ENCODE results near the gene JCAD. TPM values are rescaled to one million over a fixed set of nuclear protein-coding genes. Genes with fewer than 3 reads are reported as not detected.

JCAD gene
- total RNA-seq, 1 experiment from 2014 or later = 4.5 TPM

DNA sequence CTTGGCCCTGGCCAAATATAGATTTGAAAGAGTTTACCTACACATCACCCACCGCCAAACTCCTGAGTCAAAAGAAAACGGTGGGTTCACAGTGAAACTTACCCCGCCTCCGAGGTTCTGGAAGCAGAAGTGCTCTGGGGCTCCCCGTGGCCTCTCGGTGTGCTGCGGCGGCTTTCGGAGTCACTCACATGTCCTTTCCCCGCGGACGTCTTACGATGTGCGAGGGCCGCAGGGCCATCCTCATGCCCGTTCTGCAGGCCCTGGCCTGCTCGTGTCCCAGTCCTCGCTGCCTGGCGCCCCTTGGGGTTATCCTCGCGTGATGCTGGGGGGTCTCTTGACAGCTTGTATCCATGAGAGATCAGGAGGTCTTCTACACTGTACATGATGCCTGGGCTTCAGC, 12.0 kb downstream of the JCAD start:
- no peak for DNase-seq (ENCODE audit: low read depth)

DNA sequence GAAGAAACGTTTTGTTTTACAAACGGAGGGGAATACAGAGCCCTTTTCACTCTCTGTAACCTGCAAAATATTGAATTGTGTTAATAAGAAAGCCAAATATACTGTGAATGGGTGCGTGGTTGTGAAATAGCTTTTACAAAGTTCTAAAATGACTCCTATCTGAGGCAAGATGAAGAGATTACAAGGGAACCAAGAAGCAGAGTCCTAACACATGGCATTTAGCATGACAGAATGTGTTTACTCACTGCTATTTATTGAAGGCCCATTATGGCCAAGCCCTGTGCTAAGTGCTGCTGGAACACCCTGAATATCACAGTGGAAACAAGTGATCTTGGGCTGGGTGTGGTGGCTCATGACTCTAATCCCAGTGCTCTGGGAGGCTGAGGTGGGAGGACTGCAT, 12.9 kb downstream of the JCAD start:
- no peak for DNase-seq (ENCODE audit: low read depth)

DNA sequence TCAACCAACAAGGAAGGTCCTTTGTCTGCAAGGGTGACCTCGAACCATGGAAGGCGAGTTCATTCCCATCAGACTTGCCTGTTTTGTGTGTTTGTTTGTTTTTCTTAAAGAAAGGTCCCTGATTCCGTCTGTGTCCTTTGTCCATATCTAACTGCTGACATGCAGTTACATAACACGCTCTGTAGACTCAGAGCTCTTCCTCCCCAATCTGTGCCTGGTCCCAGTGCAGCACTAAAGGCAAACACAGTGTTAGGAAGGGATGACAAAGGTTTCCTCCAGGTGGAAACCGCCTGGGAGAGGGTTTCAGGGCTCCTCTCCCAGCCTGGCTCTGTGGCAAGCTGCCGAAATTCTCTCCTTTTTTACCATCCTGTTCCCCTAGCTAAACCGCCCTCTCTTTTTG, 13.4 kb downstream of the JCAD start:
- DNase-seq (ENCODE audit: low read depth) = no peak

DNA sequence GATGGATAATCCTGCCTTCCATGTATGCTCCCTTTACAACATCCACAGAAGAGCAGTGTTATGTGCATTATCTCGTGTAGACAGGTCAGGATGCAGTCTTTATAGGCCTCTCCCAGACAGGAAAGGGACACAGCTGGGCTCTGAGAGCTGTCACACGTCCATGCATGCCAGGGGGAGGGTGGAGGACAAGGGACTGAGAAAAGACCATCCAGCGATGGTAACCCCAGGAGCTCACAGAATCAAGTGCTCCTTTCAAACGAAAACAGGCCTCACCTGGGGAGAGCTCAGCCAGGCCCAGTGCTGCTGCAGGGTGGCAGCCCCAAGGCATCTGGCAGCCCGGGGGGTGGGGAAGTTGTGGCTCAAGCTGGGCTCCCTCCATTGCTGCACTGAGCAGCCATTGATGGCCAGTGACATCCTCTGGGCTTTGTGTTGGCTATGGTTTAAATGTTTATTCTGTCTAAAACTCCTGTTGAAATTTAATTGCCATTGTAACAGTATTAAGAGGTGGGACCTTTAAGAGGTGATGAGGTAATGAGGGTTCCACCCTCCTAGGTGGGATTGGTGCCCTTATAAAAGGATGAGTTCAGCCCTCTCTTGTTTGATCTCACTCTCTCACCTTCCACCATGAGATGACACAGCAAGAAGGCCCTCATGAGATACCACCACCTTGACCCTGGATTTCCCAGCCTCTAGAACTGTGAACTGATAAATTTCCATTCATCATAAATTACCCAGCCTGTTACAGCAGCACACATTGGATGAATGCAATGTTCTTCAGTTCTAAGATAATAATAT, 15.7 kb downstream of the JCAD start:
- no peak for DNase-seq (ENCODE audit: low read depth)

DNA sequence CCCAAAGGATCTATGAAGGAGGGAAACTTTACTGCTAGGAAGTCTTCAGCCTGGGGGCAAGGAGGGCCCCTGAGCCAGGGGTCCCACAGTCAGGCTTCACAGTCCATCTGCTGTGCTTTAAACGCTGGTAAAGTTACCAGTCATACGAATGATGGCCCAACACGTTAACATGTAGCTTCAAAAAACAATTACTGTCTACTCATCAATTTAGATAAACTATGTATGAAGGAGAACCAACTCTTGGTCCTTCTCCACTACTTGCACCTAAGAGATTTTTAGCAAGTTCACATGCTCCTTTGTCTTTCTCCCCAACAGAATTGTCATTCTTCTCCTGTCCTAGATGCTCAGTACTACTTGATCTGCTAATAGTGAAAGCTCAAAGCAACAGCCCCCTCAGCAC, 16.6 kb downstream of the JCAD start:
- DNase-seq (ENCODE audit: low read depth) = no peak

DNA sequence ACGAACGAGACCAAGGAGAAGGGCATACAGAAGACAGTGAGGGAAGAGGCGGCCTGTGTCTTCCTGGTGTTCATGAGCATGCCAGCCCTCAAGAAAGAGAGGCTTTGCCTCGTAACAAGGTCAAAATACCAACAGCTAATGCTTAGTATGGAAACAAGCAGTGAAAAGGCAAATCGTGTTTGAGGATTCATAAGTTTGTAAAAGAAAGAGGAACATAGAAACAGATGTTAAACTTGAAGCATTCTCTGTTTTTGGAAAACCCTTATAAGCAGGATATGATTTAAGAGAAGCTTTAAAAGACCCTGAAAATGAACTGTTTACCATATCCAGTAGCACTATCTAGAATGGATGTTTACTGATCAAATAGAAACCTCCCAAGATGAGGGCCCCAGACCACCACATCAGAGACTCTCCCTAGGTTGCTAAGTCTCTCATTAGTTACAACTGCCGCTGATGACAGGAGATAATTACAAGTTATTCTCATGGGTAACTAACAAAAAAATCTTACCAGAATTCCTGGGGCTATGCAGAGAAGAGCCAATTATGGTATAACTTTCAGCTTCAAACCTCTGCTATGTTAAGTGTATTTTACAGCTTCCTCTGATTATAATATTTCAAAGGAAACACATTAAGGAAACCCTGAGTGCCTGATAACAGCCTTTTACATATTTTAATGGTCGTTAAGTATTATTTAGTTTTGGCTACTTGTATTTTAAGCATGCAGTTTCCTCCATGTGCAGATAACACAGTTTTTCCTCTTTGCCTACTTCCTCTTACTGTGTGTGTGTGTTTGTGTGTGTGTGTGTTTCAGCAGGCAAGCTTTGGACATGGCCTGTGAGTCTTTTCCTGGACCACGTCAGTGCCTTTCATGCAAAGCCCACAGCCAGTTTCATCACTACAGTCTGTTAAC, 17.9 kb downstream of the JCAD start:
- no peak for DNase-seq (ENCODE audit: low read depth)

DNA sequence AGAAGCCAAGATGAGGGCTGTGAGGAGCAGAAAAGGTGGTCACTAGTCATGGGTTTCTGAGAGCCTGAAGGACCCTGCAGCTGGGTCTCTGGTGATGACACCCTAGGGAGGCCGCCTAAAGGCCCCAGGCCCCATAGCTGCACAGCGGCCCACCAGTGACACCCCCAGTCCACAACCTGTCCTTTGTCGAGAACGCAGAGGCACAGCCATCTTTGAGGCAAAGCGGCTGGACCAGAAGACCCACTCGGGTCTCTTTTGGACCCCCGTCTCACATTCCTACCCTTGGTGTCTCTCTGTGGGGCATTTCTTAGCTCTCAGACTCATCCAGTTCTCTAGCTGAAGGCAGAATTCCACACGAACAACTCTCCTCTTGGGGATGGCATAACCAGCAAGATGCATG, 18.8 kb downstream of the JCAD start:
- no peak for DNase-seq (ENCODE audit: low read depth)

DNA sequence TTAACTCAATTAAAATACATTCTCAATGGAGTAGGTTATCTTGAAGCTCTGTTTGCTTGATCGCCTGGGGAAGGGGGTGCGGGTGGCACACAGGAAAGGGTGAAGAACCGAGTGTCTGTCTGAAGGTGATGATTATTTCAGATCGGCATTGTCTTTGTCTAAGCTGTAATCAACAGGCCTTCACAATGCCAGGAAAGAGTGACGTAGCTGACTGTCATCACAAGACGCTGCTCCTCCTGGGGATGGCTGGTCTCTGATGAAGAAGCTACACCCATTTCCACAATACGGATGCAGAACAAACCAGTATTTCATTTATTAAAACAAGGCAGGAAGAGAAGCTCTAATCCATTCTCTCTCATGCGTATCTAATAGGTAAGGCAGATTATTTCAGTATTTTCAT, 19.4 kb downstream of the JCAD start:
- no peak for DNase-seq (ENCODE audit: low read depth)

DNA sequence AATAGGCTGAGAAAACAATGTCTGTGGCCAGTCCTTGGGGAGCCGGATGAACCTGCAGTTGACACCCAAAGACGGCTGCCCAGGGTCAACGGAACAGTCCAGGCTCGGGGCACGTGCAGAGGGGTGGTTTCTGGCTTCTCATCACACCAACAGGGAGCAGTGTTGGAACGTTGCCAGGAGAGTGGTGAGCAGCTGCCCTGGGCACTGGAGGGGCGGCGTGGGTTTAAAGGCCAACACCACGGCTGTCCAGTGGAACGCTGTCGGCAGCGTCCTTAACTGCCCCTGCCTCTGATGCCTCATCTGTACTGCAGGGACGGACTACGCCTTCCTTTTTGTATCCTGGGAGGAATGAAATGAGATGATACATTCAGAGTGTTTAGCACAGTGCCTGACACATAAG, 19.8 kb downstream of the JCAD start:
- DNase-seq (ENCODE audit: low read depth) = no peak

DNA sequence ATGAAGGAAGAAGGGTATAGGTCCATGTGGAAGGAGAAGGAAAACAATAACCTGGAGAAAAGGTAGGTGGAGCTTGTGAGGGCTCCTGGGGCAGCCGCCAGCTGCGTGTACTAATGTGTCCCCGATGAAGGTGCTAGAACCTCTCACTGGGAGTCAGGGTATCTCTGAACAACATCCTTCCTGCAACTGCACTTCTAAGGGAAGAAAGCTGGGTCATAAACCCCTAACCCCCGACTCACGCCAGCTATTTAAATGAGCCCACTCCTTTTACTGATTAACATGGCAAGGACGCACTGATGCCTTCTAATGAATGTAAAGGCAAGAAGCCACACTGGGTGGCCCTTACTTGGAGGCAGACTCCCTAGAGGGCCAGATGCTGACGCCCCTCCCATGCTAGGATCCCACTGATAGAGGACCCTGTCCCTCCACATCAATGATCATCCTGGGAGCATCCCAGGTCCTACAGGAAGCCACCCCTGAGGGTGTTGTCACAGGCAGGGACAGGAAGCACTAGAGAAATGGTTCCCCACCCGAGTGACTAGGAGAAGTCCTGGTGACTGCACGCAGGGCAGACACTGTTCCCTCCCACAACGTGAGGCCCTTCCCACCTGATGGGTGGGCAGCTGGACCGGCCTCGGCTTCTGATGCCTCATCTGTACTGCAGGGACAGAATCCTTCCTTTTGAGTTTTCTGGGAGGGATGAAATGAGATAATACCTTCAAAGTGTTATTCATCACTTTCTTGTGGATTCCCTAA, 20.4 kb downstream of the JCAD start:
- DNase-seq (ENCODE audit: low read depth) = no peak

DNA sequence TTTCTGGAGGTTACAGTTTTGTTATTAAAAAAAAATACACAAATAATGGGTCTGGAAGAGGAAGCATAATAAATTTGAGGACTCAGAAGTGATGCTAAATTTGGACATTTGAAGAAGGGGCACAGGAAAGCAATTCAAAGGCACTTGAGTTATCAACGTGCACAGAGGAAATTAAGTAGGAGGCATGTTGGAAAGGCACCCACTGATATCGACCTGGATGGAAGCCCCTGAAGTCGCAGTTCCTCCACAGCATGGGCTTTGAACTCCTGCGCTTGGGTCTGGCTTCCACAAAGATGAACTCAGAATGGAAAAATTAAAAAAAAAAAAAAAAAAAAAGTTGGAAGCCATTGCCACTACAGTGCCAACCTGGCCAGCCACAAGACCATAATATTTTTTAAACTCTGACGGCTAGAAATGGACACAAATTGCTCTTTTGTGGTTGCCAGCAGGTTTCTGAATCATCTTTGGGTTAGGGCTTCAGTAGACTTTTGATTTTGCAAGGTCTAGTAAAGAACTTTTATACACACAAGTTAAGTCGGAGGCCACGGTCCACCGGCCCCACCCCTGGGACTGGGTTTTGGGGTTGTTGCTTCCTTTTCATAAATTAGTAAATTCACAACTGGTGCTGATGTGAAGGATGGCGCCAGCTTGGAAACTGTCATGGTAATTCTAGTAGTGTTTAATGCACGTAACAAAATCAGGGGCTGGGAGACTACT, 21.6 kb downstream of the JCAD start:
- DNase-seq (ENCODE audit: low read depth) = no peak

DNA sequence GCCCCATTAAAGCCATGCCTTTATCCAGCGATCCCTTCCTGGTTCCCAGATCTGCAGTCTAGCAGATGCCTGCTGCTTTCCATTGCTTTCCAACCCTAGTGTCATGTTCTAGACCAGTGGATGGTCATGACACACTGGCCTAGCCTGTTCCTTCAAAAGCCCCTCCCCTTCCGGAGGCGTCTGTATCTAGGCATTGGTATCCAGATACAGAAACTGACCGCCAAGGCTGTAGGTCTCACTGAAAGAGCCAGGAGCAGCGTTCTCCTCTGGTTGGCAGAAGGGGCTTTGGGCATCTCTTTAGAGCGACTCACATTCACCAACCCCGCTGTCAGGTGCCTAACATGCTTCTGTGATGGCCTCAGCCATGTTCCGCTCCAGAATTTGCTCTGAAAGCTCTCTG, 22.6 kb downstream of the JCAD start:
- DNase-seq (ENCODE audit: low read depth) = no peak

DNA sequence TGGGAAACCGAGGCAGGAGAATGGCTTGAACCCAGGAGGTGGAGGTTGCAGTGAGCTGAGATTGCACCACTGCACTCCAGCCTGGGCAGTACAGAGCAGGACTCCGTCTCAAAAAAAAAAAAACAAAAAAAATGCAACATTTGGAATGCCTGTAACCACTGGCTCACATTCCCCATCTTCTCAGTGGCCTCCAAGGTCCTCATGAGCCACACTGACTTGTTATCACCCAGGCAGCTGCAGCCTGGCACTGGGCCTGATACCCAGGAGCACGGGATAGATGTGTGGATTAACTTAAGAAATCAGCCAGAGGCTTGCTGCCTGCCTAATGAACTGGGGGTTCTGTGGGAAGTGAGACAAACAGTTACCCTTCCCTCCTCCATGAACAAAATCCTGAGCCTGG, 23.0 kb downstream of the JCAD start:
- no peak for DNase-seq (ENCODE audit: low read depth)

DNA sequence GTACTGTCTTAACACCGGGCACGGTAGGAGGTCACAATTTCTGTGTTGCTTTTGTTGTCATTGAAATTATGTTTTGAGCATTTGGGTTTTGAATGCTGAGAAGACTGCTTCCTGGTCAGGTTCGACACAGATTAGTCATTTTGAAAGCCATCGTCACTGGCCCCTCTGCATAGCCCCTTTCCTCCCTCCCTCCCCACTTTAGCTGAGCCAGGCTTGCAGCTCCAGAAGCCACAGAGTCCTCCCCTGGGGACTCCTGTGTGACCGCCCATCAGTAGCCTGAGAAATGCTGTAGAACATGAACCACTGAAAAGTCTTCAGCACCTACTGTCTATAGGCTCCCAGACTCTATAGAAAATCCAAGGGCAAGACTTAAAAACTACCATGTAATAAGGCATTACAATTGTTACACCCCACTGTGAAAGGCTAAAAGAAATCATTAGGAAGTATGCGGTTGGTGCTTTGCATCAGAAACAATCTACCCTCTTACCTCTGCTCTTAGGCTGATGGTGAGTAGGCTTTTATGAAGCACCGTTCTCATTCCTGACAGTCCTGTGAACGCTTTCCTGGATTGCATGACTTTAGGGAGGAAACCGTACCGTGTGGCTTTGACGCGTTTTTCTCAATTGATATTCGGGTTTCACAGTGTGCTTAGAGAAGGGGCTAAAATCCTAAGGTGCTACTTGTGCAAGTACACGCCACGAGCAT, 24.8 kb downstream of the JCAD start:
- DNase-seq (ENCODE audit: low read depth) = no peak

DNA sequence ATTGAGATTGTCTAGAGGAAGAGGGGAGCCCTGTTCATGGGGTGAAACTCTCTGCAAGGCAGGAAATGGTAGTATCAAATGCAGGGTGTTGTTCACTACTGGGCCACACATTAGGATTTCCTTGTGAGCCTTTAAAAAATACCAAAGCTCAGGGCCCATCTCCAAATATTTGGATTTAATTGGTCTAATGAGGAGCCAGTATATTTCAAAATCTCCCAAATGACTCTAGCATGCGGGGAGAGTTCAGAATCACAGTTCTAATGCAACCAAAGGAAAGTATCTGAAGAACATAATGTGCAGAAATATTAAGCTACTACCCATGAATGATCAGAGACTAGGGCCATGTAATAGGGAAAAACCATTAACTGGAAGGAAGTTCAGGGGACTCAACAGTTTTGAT, 27.3 kb downstream of the JCAD start:
- DNase-seq (ENCODE audit: low read depth) = no peak

DNA sequence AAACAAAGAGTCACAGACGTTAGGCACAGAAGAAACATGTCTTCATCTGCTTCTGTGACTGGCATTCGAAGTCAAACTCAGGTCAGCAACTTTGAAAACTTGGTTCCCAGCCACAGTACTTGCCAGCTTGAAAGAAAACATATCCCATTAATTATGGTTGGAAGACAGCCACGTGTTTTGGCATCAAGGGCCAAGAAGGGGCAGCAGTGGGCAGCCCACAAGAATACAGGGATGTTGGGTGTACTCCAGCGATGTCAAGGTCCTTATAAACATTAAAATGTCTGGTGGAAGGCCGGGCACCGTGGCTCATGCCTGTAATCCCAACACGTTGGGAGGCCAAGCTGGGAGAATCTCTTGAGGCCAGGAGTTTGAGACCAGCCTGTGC, 29.5 kb downstream of the JCAD start:
- no peak for DNase-seq (ENCODE audit: low read depth)

DNA sequence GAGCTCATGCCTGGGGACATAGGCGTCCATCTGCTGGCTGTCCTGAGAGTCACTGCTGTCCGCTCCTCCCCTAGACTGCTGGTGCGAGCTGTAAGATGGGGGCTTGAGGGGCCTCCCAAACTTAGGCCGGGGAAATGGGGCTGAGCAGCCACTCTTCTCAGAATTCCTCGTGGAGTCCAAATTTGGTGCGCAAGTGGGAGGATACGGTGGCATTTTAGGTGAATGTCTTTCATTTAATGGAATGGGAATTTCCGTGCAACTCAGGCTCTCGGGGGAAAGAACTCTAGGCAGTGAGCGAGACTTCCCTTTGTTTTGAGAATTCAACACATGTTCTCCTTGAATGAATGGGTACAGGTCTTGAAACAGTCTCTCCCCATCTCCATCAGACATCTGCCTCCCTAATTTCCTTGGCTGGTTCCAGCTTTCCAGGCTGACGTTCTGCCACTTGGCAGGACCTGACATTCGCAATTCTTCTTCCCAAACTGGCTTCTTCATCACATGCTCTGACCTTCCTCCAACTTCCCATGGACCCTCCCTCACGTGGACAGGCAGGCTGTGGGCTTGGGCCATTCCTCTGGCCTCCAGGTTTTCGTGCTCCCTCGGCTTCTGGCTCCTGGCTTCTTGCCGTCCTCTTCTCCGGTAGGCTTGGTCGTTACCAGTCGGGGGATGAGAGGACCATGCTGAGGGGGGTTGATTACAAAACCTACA, 30.1 kb downstream of the JCAD start:
- no peak for DNase-seq (ENCODE audit: low read depth)

DNA sequence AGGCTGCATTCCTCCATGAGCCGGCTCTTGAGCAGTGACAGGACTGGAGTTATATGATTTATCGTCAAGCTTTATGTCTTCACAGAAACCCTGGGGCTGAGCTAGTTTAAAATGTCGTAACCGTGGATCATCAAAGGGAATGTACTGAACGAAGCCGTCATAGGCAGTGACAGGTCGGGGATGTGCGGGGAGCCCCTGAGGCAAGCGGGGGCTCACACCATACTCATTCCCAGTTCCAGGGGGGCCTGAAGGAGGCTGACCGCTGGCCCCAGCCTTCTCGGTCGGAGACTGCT, 30.7 kb downstream of the JCAD start:
- no peak for DNase-seq (ENCODE audit: low read depth)

DNA sequence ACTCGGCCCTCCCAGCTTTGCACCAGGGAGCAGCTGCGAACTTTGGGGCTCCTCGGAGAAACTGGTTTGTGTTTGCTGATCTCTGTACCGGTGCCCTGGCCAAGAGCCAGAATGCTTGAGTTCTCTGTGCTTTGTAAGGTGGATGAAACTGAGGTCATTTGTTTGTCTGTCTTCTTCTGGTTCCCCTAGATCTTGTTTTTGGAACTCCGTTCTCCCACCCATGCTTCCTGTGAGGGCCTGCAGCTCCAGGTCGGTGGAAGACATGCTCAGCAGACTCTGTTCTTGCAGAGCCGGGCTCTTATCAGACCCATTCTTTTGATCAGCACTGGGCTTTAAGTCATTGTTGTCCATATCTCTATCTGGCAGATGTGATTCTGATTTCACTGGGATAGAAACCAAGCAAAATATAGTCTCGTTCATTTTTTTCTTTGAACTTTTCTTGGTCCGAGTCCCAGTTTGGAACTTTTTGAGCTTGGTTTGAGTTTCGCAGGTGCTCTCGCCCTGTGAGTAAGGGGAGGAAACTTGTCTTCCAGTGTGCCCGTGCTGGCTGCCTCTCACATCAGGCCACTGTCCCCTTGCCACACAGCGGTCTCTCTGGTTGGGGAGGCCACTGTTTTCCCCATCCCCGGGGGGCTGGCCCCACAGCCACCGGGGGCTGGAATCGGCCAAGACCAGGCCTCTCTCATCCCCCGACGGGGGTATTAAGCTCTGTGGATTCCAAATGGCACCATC, 31.2 kb downstream of the JCAD start:
- no peak for DNase-seq (ENCODE audit: low read depth)
